ENCODE measurements around the gene NNT. TPM values are rescaled to one million over a fixed set of nuclear protein-coding genes. Genes with fewer than 3 reads are reported as not detected.

The NNT gene
- total RNA-seq, 1 donor from 2014 or later = 56.3 TPM

- Histone ChIP-seq H3K4me3 (no peak overlapping the region), H3K27me3 (no peaks in the 10 kb centered on the region), H3F3A (ENCODE audit: low read depth) (no peaks in the 10 kb centered on the region), H3K27ac (no peak overlapping the region), H2AFZ (replicated peaks) (no peak overlapping the region), H3K9me3 (ENCODE audit: low read depth) (no peaks in the 10 kb centered on the region), H3K9ac (no peak overlapping the region), H3K79me2 (ENCODE audit: low read depth) (no peaks in the 10 kb centered on the region), H3K36me3 (no peaks in the 10 kb centered on the region), H3K4me2 (no peak overlapping the region), H3K4me1 (no peaks in the 10 kb centered on the region), H4K20me1 (ENCODE audit: low read depth) (no peaks in the 10 kb centered on the region)
- H3K4me3 Mint-ChIP-seq = no peak overlapping the region
- no peak for DNase-seq (ENCODE audit: low spot score)
- H3K4me1 Mint-ChIP-seq = no peaks in the 10 kb centered on the region
- no peaks in the 10 kb centered on the region for H3K9me3 Mint-ChIP-seq
- H3K36me3 Mint-ChIP-seq = peaks cover 15% of the 10 kb centered on the region
- H3K27ac Mint-ChIP-seq = no peak overlapping the region
- H3K27me3 Mint-ChIP-seq (ENCODE audit: insufficient read depth, low read depth) = peaks cover 4% of the 10 kb centered on the region
- TF ChIP-seq CTCF (IDR thresholded peaks at IDR 0.05) (no peak), EZH2 (IDR thresholded peaks at IDR 0.05) (no peak), EZH2phosphoT487 (IDR thresholded peaks at IDR 0.05) (no peak)
Observed at GRCh38 chr5:43649256-43649655, 46.3 kb downstream of the NNT start.

- no peak for DNase-seq (ENCODE audit: low spot score)
- H3K4me1 Mint-ChIP-seq = no peaks in the 10 kb centered on the region
- no peak overlapping the region for H3K27ac Mint-ChIP-seq
- H3K79me2 ChIP-seq (ENCODE audit: low read depth) = no peaks in the 10 kb centered on the region
- TF ChIP-seq CTCF (IDR thresholded peaks at IDR 0.05) (no peak), EZH2phosphoT487 (IDR thresholded peaks at IDR 0.05) (no peak), EZH2 (IDR thresholded peaks at IDR 0.05) (no peak)
- no peak overlapping the region for H2AFZ ChIP-seq (replicated peaks)
- no peaks in the 10 kb centered on the region for H3F3A ChIP-seq (ENCODE audit: low read depth)
- no peaks in the 10 kb centered on the region for H3K27me3 ChIP-seq
- peaks cover 17% of the 10 kb centered on the region for H3K36me3 Mint-ChIP-seq
- H3K4me3 ChIP-seq = no peak overlapping the region
- peaks cover 4% of the 10 kb centered on the region for H3K27me3 Mint-ChIP-seq (ENCODE audit: insufficient read depth, low read depth)
- no peak overlapping the region for H3K4me2 ChIP-seq
- no peak overlapping the region for H3K27ac ChIP-seq
- no peaks in the 10 kb centered on the region for H3K36me3 ChIP-seq
- H4K20me1 ChIP-seq (ENCODE audit: low read depth) = no peaks in the 10 kb centered on the region
- no peak overlapping the region for H3K9ac ChIP-seq
- H3K4me3 Mint-ChIP-seq = no peak overlapping the region
- H3K9me3 ChIP-seq (ENCODE audit: low read depth) = no peaks in the 10 kb centered on the region
- H3K4me1 ChIP-seq = no peaks in the 10 kb centered on the region
- no peaks in the 10 kb centered on the region for H3K9me3 Mint-ChIP-seq
Observed at GRCh38 chr5:43652537-43653302, 49.7 kb downstream of the NNT start.

GRCh38 chr5:43658509-43658908 is 55.5 kb downstream of the NNT start:
- Histone ChIP-seq H2AFZ (replicated peaks) (no peak overlapping the region), H3K27me3 (no peaks in the 10 kb centered on the region), H3K79me2 (ENCODE audit: low read depth) (no peaks in the 10 kb centered on the region), H3K4me1 (no peaks in the 10 kb centered on the region), H3K9ac (no peak overlapping the region), H3K4me2 (no peak overlapping the region), H3K36me3 (no peaks in the 10 kb centered on the region), H3F3A (ENCODE audit: low read depth) (no peaks in the 10 kb centered on the region), H3K4me3 (no peak overlapping the region), H3K27ac (no peak overlapping the region), H4K20me1 (ENCODE audit: low read depth) (no peaks in the 10 kb centered on the region), H3K9me3 (ENCODE audit: low read depth) (no peaks in the 10 kb centered on the region)
- H3K4me3 Mint-ChIP-seq = no peak overlapping the region
- peaks cover 13% of the 10 kb centered on the region for H3K36me3 Mint-ChIP-seq
- no peaks in the 10 kb centered on the region for H3K27me3 Mint-ChIP-seq (ENCODE audit: insufficient read depth, low read depth)
- no peak for DNase-seq (ENCODE audit: low spot score)
- H3K9me3 Mint-ChIP-seq = no peaks in the 10 kb centered on the region
- no peaks in the 10 kb centered on the region for H3K4me1 Mint-ChIP-seq
- no peak overlapping the region for H3K27ac Mint-ChIP-seq
- TF ChIP-seq CTCF (IDR thresholded peaks at IDR 0.05) (no peak), EZH2 (IDR thresholded peaks at IDR 0.05) (no peak), EZH2phosphoT487 (IDR thresholded peaks at IDR 0.05) (no peak)

All from neural progenitor cell (in vitro differentiated cells).